Spleen (tissue), 11 donors: ENCODE measurements around the gene TMEM207. TPM values are rescaled to one million over a fixed set of nuclear protein-coding genes. Genes with fewer than 3 reads are reported as not detected.

Experiments
- DNase-seq: peaks from one replicate; pipeline ENCODE4 v3.0.0-alpha.2; 2020
- H3K27ac ChIP-seq, 8 donors: fragments of 200-600 bp; sonication (generic) in 7 of 8; 1 replicate in 4 of 8; 2 replicates in 4 of 8; pipeline versions ENCODE4 v1.5.0 to v1.8.0; 2016 to 2021; ENCODE audit warnings: inconsistent platforms in 4 of 8, mild to moderate bottlenecking in 4 of 8, moderate library complexity in 1 of 8
- H3K27me3 ChIP-seq, 7 donors: fragments of 200-600 bp; sonication (generic) in 6 of 7; replicated peaks in 1 of 7; 1 replicate in 4 of 7; 2 replicates in 3 of 7; pipeline versions ENCODE4 v1.5.0 to v1.8.0; 2016 to 2021; ENCODE audit warnings: inconsistent platforms in 3 of 7, mild to moderate bottlenecking in 1 of 7
- H3K36me3 ChIP-seq, 6 donors: fragments of 200-600 bp; sonication (generic) in 5 of 6; 1 replicate in 4 of 6; 2 replicates in 2 of 6; pipeline versions ENCODE4 v1.5.0 to v1.8.0; 2016 to 2021; ENCODE audit warnings: inconsistent platforms in 2 of 6
- H3K4me1 ChIP-seq, 6 donors: fragments of 200-600 bp; sonication (generic) in 5 of 6; 1 replicate in 3 of 6; 2 replicates in 3 of 6; pipeline versions ENCODE4 v1.5.0 to v1.8.0; 2016 to 2021; ENCODE audit warnings: inconsistent platforms in 3 of 6
- H3K4me3 ChIP-seq, 8 donors: fragments of 200-600 bp; sonication (generic) in 7 of 8; 1 replicate in 4 of 8; 2 replicates in 4 of 8; pipeline versions ENCODE4 v1.5.0 to v1.8.0; 2016 to 2021; ENCODE audit warnings: inconsistent platforms in 4 of 8, mild to moderate bottlenecking in 4 of 8, moderate library complexity in 2 of 8
- H3K9me3 ChIP-seq, 8 donors: fragments of 200-600 bp; sonication (generic) in 7 of 8; 1 replicate in 4 of 8; 2 replicates in 4 of 8; pipeline versions ENCODE4 v1.5.0 to v1.8.0; 2016 to 2021; ENCODE audit warnings: inconsistent platforms in 4 of 8
- CTCF ChIP-seq, 11 experiments: fragments of 200-600 bp in 7 of 11; fragments of 450-650 bp in 4 of 11; sonication (generic) in 4 of 11; IDR thresholded peaks in 8 of 11; conservative IDR thresholded peaks in 3 of 11; 1 replicate in 7 of 11; 2 replicates in 4 of 11; pipeline versions ENCODE4 v1.4.0 to v1.8.0; 2016 to 2021; ENCODE audit warnings: antibody characterized with exemption in 11 of 11, inconsistent platforms in 4 of 11, mild to moderate bottlenecking in 1 of 11
- POLR2A ChIP-seq, 3 donors: fragments of 450-650 bp; IDR thresholded peaks; one replicate each; pipeline ENCODE4 v1.5.1; 2017; ENCODE audit warnings: antibody characterized with exemption in 3 of 3, mild to moderate bottlenecking in 1 of 3
- POLR2AphosphoS5 ChIP-seq, 3 donors: sonication (generic); formaldehyde crosslinking; IDR thresholded peaks; one replicate each; pipeline ENCODE4 v1.5.1; 2017; ENCODE audit warnings: antibody characterized with exemption in 3 of 3
- WGBS, 5 donors: extraction: QIAGEN DNeasy Blood & Tissue Kit in 3 of 5; methylation state at CpG; one replicate each; pipeline versions ENCODE4 v1.1.5 to v1.1.7; 2013 to 2018; 5-methylcytosine and 5-hydroxymethylcytosine counted together
- intact Hi-C: fragments of 100-400 bp; cut with DNase I; formaldehyde crosslinking; loops from one replicate; pipeline ENCODE4 v1.15.0; 2023; ENCODE audit warnings: low total_unique reads
- polyA plus RNA-seq, 3 donors: library from polyadenylated mRNA; stranded (reverse); fragments of 200-250 nt; gene quantifications; one replicate each; pipeline ENCODE4 v1.2.1, GENCODE V29; 2013
- total RNA-seq, 7 donors: library from RNA; depleted of rRNA in 3 of 7; stranded (reverse); fragments of >200 nt in 3 of 7; fragmentation: NEBNext Ultra II Directional in 4 of 7; extraction: Animal tissue kit (Norgen Biotek cat#: 25700) in 4 of 7; gene quantifications; one replicate each; pipeline versions ENCODE4 v1.1.0 to v1.2.1, GENCODE V29; 2016 to 2021
- donor health status: healthy with polysubstance abuse.
- donor health status: DM: no; HTN: no; CAD: no; lungs with moderate emphysema.
- donor health status: DM: no; HTN: no; CAD: no.
- donor health status: Bipolar disorder and iron deficiency.
- donor health status: healthy.
- donor health status: DM: no; HTN: no; CAD: no.
- donor health status: DM: yes; HTN: yes; CAD: no.

TMEM207 gene
- total and polyA plus RNA-seq, 10 donors, result not detected

GRCh38 chr3:190492966-190493365 is 43.3 kb upstream of the TMEM207 start:
- H3K27ac ChIP-seq, result no peak overlapping the region
- intact Hi-C loops, result no loop called here

GRCh38 chr3:190492129-190492528 is 42.4 kb upstream of the TMEM207 start:
- Histone ChIP-seq H3K4me3 (no peak overlapping the region), H3K9me3 (no peaks in the 10 kb centered on the region), H3K27me3 (peaks cover 0 to 19% (median 7%) of the 10 kb centered on the region in 7 donors), H3K4me1 (no peaks in the 10 kb centered on the region), H3K36me3 (no peaks in the 10 kb centered on the region), H3K27ac (no peak overlapping the region)
- no peak for TF ChIP-seq CTCF (IDR thresholded peaks at IDR 0.05 in 8 of 11, conservative IDR thresholded peaks at IDR 0.05 in 3 of 11)
- TF ChIP-seq POLR2A (IDR thresholded peaks at IDR 0.05), result no peak
- no peak for TF ChIP-seq POLR2AphosphoS5 (IDR thresholded peaks at IDR 0.05)
- DNase-seq, result no peak
- intact Hi-C loops, result no loop called here

More at GRCh38 chr3:190492966-190493365, 43.3 kb upstream of the TMEM207 start:
- no peaks in the 10 kb centered on the region for H3K4me1 ChIP-seq
- H3K27me3 ChIP-seq, result peaks cover 0 to 11% (median 0%) of the 10 kb centered on the region in 7 donors
- no peaks in the 10 kb centered on the region for H3K36me3 ChIP-seq
- H3K9me3 ChIP-seq, result no peaks in the 10 kb centered on the region
- WGBS, 5 donors, result 74 to 86% (median 81%) methylated on average over 4 of the region's 4 CpGs
- H3K4me3 ChIP-seq, result no peak overlapping the region
- no peak for DNase-seq
- TF ChIP-seq POLR2AphosphoS5 (IDR thresholded peaks at IDR 0.05) (no peak), POLR2A (IDR thresholded peaks at IDR 0.05) (no peak), CTCF (IDR thresholded peaks at IDR 0.05 in 8 of 11, conservative IDR thresholded peaks at IDR 0.05 in 3 of 11) (no peak)

GRCh38 chr3:190491533-190492054 is 41.9 kb upstream of the TMEM207 start:
- no peaks in the 10 kb centered on the region for H3K4me1 ChIP-seq
- no peak for DNase-seq
- TF ChIP-seq POLR2AphosphoS5 (IDR thresholded peaks at IDR 0.05) (no peak), POLR2A (IDR thresholded peaks at IDR 0.05) (no peak), CTCF (IDR thresholded peaks at IDR 0.05 in 8 of 11, conservative IDR thresholded peaks at IDR 0.05 in 3 of 11) (no peak)
- no peaks in the 10 kb centered on the region for H3K9me3 ChIP-seq
- intact Hi-C loops, result no loop called here
- H3K4me3 ChIP-seq, result no peak overlapping the region
- WGBS, 5 donors, result 64 to 83% (median 80%) methylated on average over 4 of the region's 4 CpGs
- H3K27ac ChIP-seq, result no peak overlapping the region
- no peaks in the 10 kb centered on the region for H3K36me3 ChIP-seq
- peaks cover 0 to 20% (median 7%) of the 10 kb centered on the region in 7 donors for H3K27me3 ChIP-seq

GRCh38 chr3:190486908-190487607 is 37.4 kb upstream of the TMEM207 start:
- Histone ChIP-seq H3K9me3 (no peaks in the 10 kb centered on the region), H3K4me3 (no peak overlapping the region), H3K4me1 (no peaks in the 10 kb centered on the region), H3K27ac (no peak overlapping the region), H3K27me3 (peaks cover 0 to 20% (median 7%) of the 10 kb centered on the region in 7 donors), H3K36me3 (no peaks in the 10 kb centered on the region)
- 74 to 85% (median 79%) methylated on average over 4 of the region's 4 CpGs for WGBS, 5 donors
- DNase-seq, result no peak
- intact Hi-C loops, result no loop called here
- TF ChIP-seq POLR2A (IDR thresholded peaks at IDR 0.05), result no peak
- TF ChIP-seq POLR2AphosphoS5 (IDR thresholded peaks at IDR 0.05), result no peak
